HepG2 (cell line): ENCODE measurements around the gene UBTD2.

Source experiments
- CTCF ChIP-seq: sonication (generic); formaldehyde crosslinking; IDR thresholded peaks from 2 replicates; pipeline ENCODE4 v1.5.0; 2020; ENCODE audit warnings: mild to moderate bottlenecking, missing genetic modification reagents, moderate library complexity
- DNMT1 ChIP-seq: sonication (generic); formaldehyde crosslinking; IDR thresholded peaks from 2 replicates; pipeline ENCODE4 v1.5.1; 2020; ENCODE audit warnings: mild to moderate bottlenecking, missing genetic modification reagents
- EZH2 ChIP-seq: conservative IDR thresholded peaks from 2 replicates; pipeline ENCODE4 v1.6.1; 2012; ENCODE audit warnings: mild to moderate bottlenecking, low read depth, low read length, moderate library complexity
- IKZF4 ChIP-seq: sonication (generic); formaldehyde crosslinking; IDR thresholded peaks from 2 replicates; pipeline ENCODE4 v1.5.1; 2020; ENCODE audit warnings: borderline replicate concordance, mild to moderate bottlenecking, low read depth, missing genetic modification reagents; ENCODE audit errors: not compliant biosample characterization
- MYC ChIP-seq: sonication (generic); formaldehyde crosslinking; IDR thresholded peaks from 2 replicates; pipeline ENCODE4 v1.9.0; 2021; ENCODE audit warnings: missing genetic modification reagents, borderline replicate concordance
- RAD51 ChIP-seq: fragments of 450-650 bp; IDR thresholded peaks from 2 replicates; pipeline ENCODE4 v1.6.1; 2016; ENCODE audit warnings: borderline replicate concordance
- TAF1 ChIP-seq: sonication (generic); formaldehyde crosslinking; IDR thresholded peaks from 2 replicates; pipeline ENCODE4 v1.4.0; 2020; ENCODE audit warnings: missing genetic modification reagents
- YY1 ChIP-seq: IDR thresholded peaks from 2 replicates; pipeline ENCODE4 v1.6.1; 2011; ENCODE audit warnings: low read length, low read depth, moderate library complexity, mild to moderate bottlenecking; ENCODE audit not compliant: insufficient read depth, insufficient replicate concordance
- ZBTB8A ChIP-seq: sonication (generic); formaldehyde crosslinking; IDR thresholded peaks from 2 replicates; pipeline ENCODE4 v1.4.0; 2020; ENCODE audit warnings: mild to moderate bottlenecking, low read depth, missing genetic modification reagents, borderline replicate concordance
- ZNF44 ChIP-seq: sonication (generic); formaldehyde crosslinking; IDR thresholded peaks from 2 replicates; pipeline ENCODE4 v1.5.1; 2020; ENCODE audit warnings: mild to moderate bottlenecking, missing genetic modification reagents
- TF ChIP-seq, protein P1 (sequence below): IDR thresholded peaks from 2 replicates; pipeline ENCODE4 v1.6.1; 2012; ENCODE audit warnings: low read depth, low read length, improper control_type of control experiment

- TF ChIP-seq DNMT1 (CRISPR knock-in tag) = no peak
- TF ChIP-seq, protein P1, sequence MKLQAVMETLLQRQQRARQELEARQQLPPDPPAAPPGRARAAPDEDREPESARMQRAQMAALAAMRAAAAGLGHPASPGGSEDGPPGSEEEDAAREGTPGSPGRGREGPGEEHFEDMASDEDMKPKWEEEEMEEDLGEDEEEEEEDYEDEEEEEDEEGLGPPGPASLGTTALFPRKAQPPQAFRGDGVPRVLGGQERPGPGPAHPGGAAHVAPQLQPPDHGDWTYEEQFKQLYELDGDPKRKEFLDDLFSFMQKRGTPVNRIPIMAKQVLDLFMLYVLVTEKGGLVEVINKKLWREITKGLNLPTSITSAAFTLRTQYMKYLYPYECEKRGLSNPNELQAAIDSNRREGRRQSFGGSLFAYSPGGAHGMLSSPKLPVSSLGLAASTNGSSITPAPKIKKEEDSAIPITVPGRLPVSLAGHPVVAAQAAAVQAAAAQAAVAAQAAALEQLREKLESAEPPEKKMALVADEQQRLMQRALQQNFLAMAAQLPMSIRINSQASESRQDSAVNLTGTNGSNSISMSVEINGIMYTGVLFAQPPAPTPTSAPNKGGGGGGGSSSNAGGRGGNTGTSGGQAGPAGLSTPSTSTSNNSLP = no peak
- no peak for TF ChIP-seq CTCF (CRISPR knock-in tag)
- TF ChIP-seq TAF1 (CRISPR knock-in tag) = no peak
- no peak for TF ChIP-seq YY1
- no peak for TF ChIP-seq ZNF44 (CRISPR knock-in tag)
- TF ChIP-seq RAD51 = no peak
- no peak for TF ChIP-seq IKZF4 (CRISPR knock-in tag)
- TF ChIP-seq EZH2 = no peak
- no peak for TF ChIP-seq ZBTB8A (CRISPR knock-in tag)
- TF ChIP-seq MYC = no peak
Observed at GRCh38 chr5:172321593-172321992, 38.0 kb upstream of the UBTD2 start.
